ENCODE results near the gene TMEM247. TPM values are rescaled to one million over a fixed set of nuclear protein-coding genes. Genes with fewer than 3 reads are reported as not detected.

Gene TMEM247
- total RNA-seq, 1 donor from 2014 or later = not detected

GRCh38 chr2:46497766-46498165 lies 18.4 kb downstream of the TMEM247 start:
- DNase-seq (ENCODE audit: low read depth) = no peak
- peaks cover 6% of the 10 kb centered on the region for H3K27me3 ChIP-seq (ENCODE audit: control insufficient read depth, insufficient read depth, low read length)
- no peaks in the 10 kb centered on the region for H3K36me3 ChIP-seq (ENCODE audit: control insufficient read depth, insufficient read depth, low read length)
- no peak overlapping the region for H3K4me3 ChIP-seq (ENCODE audit: low read depth, low read length)
- FAIRE-seq = no peak
- no peak for TF ChIP-seq CTCF (IDR thresholded peaks at IDR 0.05; ENCODE audit: insufficient read depth, low read length, severe bottlenecking)

- no peak for TF ChIP-seq CTCF (IDR thresholded peaks at IDR 0.05; ENCODE audit: insufficient read depth, low read length, severe bottlenecking)
- FAIRE-seq (no peak), DNase-seq (ENCODE audit: low read depth) (no peak)
- Histone ChIP-seq H3K27me3 (ENCODE audit: control insufficient read depth, insufficient read depth, low read length) (peaks cover 6% of the 10 kb centered on the region), H3K4me3 (ENCODE audit: low read depth, low read length) (no peak overlapping the region), H3K36me3 (ENCODE audit: control insufficient read depth, insufficient read depth, low read length) (no peaks in the 10 kb centered on the region)
These were observed 19.3 kb downstream of the TMEM247 start for GRCh38 chr2:46498681-46499080.

- Histone ChIP-seq H3K36me3 (ENCODE audit: control insufficient read depth, insufficient read depth, low read length) (no peaks in the 10 kb centered on the region), H3K4me3 (ENCODE audit: low read depth, low read length) (peak overlapping the region; percentile 44), H3K27me3 (ENCODE audit: control insufficient read depth, insufficient read depth, low read length) (peaks cover 6% of the 10 kb centered on the region)
- TF ChIP-seq CTCF (IDR thresholded peaks at IDR 0.05; ENCODE audit: insufficient read depth, low read length, severe bottlenecking) = no peak
- no peak for FAIRE-seq
- no peak for DNase-seq (ENCODE audit: low read depth)
These were observed 20.0 kb downstream of the TMEM247 start for GRCh38 chr2:46499392-46499785.

GRCh38 chr2:46500801-46501200 lies 21.4 kb downstream of the TMEM247 start:
- Histone ChIP-seq H3K27me3 (ENCODE audit: control insufficient read depth, insufficient read depth, low read length) (peaks cover 6% of the 10 kb centered on the region), H3K36me3 (ENCODE audit: control insufficient read depth, insufficient read depth, low read length) (no peaks in the 10 kb centered on the region), H3K4me3 (ENCODE audit: low read depth, low read length) (no peak overlapping the region)
- FAIRE-seq = no peak
- no peak for TF ChIP-seq CTCF (IDR thresholded peaks at IDR 0.05; ENCODE audit: insufficient read depth, low read length, severe bottlenecking)
- DNase-seq (ENCODE audit: low read depth) = no peak

GRCh38 chr2:46502291-46502885 lies 23.0 kb downstream of the TMEM247 start:
- DNase-seq (ENCODE audit: low read depth) (no peak), FAIRE-seq (no peak)
- Histone ChIP-seq H3K27me3 (ENCODE audit: control insufficient read depth, insufficient read depth, low read length) (peaks cover 6% of the 10 kb centered on the region), H3K4me3 (ENCODE audit: low read depth, low read length) (no peak overlapping the region), H3K36me3 (ENCODE audit: control insufficient read depth, insufficient read depth, low read length) (no peaks in the 10 kb centered on the region)
- no peak for TF ChIP-seq CTCF (IDR thresholded peaks at IDR 0.05; ENCODE audit: insufficient read depth, low read length, severe bottlenecking)

GRCh38 chr2:46503686-46504085 lies 24.3 kb downstream of the TMEM247 start:
- Histone ChIP-seq H3K27me3 (ENCODE audit: control insufficient read depth, insufficient read depth, low read length) (no peaks in the 10 kb centered on the region), H3K4me3 (ENCODE audit: low read depth, low read length) (no peak overlapping the region), H3K36me3 (ENCODE audit: control insufficient read depth, insufficient read depth, low read length) (no peaks in the 10 kb centered on the region)
- FAIRE-seq = no peak
- no peak for TF ChIP-seq CTCF (IDR thresholded peaks at IDR 0.05; ENCODE audit: insufficient read depth, low read length, severe bottlenecking)
- no peak for DNase-seq (ENCODE audit: low read depth)
